DOHH2 (cell line): Measurements from ENCODE around the gene PRR18.
"Not testable (repeated sequence)": the region's sequence is repeated elsewhere in the genome, so short reads cannot be mapped to it uniquely, and the experiment has no call there.

Experiments used
- H3F3A ChIP-seq: fragments of 200-600 bp; sonication (generic), shearing (Covaris generic); 2 replicates; pipeline ENCODE4 v1.6.0; 2016; ENCODE audit warnings: antibody characterized with exemption, mild to moderate bottlenecking; ENCODE audit not compliant: control insufficient read depth, insufficient read depth
- H3K27ac ChIP-seq: fragments of 200-600 bp; sonication (generic); 2 replicates; pipeline ENCODE4 v1.5.1; 2014; ENCODE audit warnings: low read depth, mild to moderate bottlenecking, low read length, moderate library complexity
- H3K27me3 ChIP-seq: fragments of 200-600 bp; sonication (generic); 2 replicates; pipeline ENCODE4 v1.6.1; 2014; ENCODE audit warnings: mild to moderate bottlenecking, low read length, mixed read lengths; ENCODE audit not compliant: control insufficient read depth
- H3K36me3 ChIP-seq: fragments of 200-600 bp; sonication (generic); 2 replicates; pipeline ENCODE4 v1.6.1; 2014; ENCODE audit warnings: mild to moderate bottlenecking, low read length, moderate library complexity, mixed read lengths; ENCODE audit not compliant: control insufficient read depth
- H3K4me1 ChIP-seq: fragments of 200-600 bp; sonication (generic); 2 replicates; pipeline ENCODE4 v1.6.1; 2014; ENCODE audit warnings: mild to moderate bottlenecking, low read length, mixed read lengths; ENCODE audit not compliant: control insufficient read depth
- H3K4me2 ChIP-seq: fragments of 200-600 bp; sonication (generic); 2 replicates; pipeline ENCODE4 v1.6.0; 2014; ENCODE audit warnings: mild to moderate bottlenecking, low read length, moderate library complexity
- H3K4me3 ChIP-seq: fragments of 200-600 bp; sonication (generic); 2 replicates; pipeline ENCODE4 v1.5.1; 2014; ENCODE audit warnings: mild to moderate bottlenecking, low read length, mixed read lengths
- H3K79me2 ChIP-seq: fragments of 200-600 bp; sonication (generic); 2 replicates; pipeline ENCODE4 v1.6.1; 2014; ENCODE audit warnings: mild to moderate bottlenecking, low read length, mixed read lengths; ENCODE audit not compliant: control insufficient read depth
- H3K9me2 ChIP-seq: fragments of 200-600 bp; sonication (generic); replicated peaks from 2 replicates; pipeline ENCODE4 v1.6.1; 2014; ENCODE audit warnings: mild to moderate bottlenecking, low read length, mixed read lengths; ENCODE audit not compliant: control insufficient read depth
- H3K9me3 ChIP-seq: fragments of 200-600 bp; sonication (generic); 2 replicates; pipeline ENCODE4 v1.6.1; 2014; ENCODE audit warnings: antibody characterized with exemption, low read length, mixed read lengths; ENCODE audit not compliant: control insufficient read depth, insufficient read depth
- H4K20me1 ChIP-seq: fragments of 200-600 bp; sonication (generic); 2 replicates; pipeline ENCODE4 v1.6.0; 2014; ENCODE audit warnings: low read depth, mild to moderate bottlenecking, antibody characterized with exemption, low read length, moderate library complexity; ENCODE audit not compliant: control insufficient read depth, insufficient read depth
- EZH2phosphoT487 ChIP-seq: fragments of 200-600 bp; sonication (generic); IDR thresholded peaks from 2 replicates; pipeline ENCODE4 v1.6.1; 2017; ENCODE audit warnings: borderline replicate concordance, mild to moderate bottlenecking, antibody characterized with exemption, low read length, moderate library complexity, mixed read lengths
- TF ChIP-seq, protein P1 (sequence below): fragments of 200-600 bp; sonication (generic); IDR thresholded peaks from one replicate; pipeline ENCODE4 v1.5.1; 2014; ENCODE audit warnings: antibody characterized with exemption, mild to moderate bottlenecking, low read depth, low read length; ENCODE audit not compliant: poor library complexity, severe bottlenecking

PRR18 gene

DNA sequence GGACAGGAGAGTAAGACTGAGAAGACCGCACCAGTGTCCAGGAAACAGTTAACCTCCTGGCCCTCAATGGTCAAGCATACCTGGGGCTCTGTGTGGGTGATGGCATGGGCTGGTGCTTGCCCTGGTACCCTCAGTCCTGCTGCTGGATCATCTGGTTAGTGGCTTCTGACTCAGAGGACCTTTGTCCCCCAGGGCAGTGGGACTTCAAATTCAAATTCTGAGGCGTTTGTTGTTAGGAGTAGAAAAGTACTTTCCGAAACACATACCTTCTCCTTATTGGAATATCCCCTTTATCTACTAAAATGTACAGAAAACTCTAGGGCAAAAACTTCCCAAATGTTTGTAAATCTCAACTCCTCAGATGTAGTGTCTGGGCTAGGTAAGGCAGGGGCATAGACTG lies 38.3 kb upstream of the PRR18 start:
- peaks cover 21% of the 10 kb centered on the region for H3K79me2 ChIP-seq
- TF ChIP-seq EZH2phosphoT487, result no peak
- TF ChIP-seq, protein P1, sequence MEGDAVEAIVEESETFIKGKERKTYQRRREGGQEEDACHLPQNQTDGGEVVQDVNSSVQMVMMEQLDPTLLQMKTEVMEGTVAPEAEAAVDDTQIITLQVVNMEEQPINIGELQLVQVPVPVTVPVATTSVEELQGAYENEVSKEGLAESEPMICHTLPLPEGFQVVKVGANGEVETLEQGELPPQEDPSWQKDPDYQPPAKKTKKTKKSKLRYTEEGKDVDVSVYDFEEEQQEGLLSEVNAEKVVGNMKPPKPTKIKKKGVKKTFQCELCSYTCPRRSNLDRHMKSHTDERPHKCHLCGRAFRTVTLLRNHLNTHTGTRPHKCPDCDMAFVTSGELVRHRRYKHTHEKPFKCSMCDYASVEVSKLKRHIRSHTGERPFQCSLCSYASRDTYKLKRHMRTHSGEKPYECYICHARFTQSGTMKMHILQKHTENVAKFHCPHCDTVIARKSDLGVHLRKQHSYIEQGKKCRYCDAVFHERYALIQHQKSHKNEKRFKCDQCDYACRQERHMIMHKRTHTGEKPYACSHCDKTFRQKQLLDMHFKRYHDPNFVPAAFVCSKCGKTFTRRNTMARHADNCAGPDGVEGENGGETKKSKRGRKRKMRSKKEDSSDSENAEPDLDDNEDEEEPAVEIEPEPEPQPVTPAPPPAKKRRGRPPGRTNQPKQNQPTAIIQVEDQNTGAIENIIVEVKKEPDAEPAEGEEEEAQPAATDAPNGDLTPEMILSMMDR, result no peak
- no peak overlapping the region for H3K4me3 ChIP-seq
- H3K9me3 ChIP-seq, result peaks cover 6% of the 10 kb centered on the region; the same call in 1 of the 2 replicates
- H3F3A ChIP-seq, result peaks cover 6% of the 10 kb centered on the region
- H3K9me2 ChIP-seq, result no peaks in the 10 kb centered on the region
- no peak overlapping the region for H3K4me2 ChIP-seq
- H3K27me3 ChIP-seq, result no peaks in the 10 kb centered on the region
- no peak overlapping the region for H3K27ac ChIP-seq
- H4K20me1 ChIP-seq, result no peaks in the 10 kb centered on the region
- peaks cover 10% of the 10 kb centered on the region for H3K36me3 ChIP-seq
- H3K4me1 ChIP-seq, result peaks cover 17% of the 10 kb centered on the region

DNA sequence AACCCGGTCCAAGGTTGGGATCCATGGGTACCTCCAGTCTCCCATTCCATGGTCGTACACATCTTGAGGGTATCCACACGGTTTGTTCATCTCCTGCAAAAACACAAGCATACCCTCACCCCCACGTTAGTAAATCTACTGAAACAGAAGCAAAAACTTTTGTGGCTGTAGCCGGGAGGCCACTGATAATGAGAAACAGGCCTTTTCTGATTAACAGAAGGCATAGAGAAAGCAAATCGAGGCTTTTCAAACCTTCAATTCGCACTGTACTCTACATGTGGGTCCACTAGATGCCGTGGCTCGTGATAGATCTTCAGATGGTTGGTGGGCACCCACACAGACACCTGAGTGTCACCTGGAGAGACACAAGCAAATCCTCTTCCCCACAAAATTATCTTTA lies 37.5 kb upstream of the PRR18 start:
- H3K27ac ChIP-seq, H3K9me2 ChIP-seq, H3K4me3 ChIP-seq, H3F3A ChIP-seq, H3K4me2 ChIP-seq, H3K27me3 ChIP-seq, H4K20me1 ChIP-seq, H3K9me3 ChIP-seq: not testable (repeated sequence)
- H3K79me2 ChIP-seq, result peaks cover 28% of the 10 kb centered on the region
- H3K36me3 ChIP-seq, result peaks cover 16% of the 10 kb centered on the region
- peaks cover 22% of the 10 kb centered on the region for H3K4me1 ChIP-seq

DNA sequence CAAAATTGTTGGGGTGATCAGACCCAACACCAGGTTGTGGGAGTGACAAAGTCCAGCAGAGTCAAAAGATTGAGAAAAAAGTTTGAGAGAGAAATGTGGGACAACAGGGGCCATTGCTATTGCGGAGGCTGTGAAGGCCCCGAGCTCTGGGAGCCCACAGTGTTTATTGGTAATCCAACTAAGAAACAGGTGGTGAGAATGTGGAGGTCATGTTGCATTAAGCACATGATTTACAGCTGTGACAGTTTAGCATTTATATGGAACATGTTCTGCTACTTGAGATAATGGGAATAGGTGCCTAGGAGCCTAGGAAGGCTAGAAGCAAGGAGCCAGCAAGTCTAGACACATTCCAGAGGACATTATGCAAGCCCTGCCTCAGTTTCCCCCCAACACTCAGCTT lies 36.7 kb upstream of the PRR18 start:
- not testable (repeated sequence) for H3F3A ChIP-seq, H3K9me3 ChIP-seq, H3K4me2 ChIP-seq, H3K27me3 ChIP-seq, H3K4me3 ChIP-seq, H4K20me1 ChIP-seq, H3K9me2 ChIP-seq, H3K27ac ChIP-seq
- Histone ChIP-seq H3K36me3 (peaks cover 24% of the 10 kb centered on the region), H3K4me1 (peaks cover 30% of the 10 kb centered on the region), H3K79me2 (peaks cover 36% of the 10 kb centered on the region)

DNA sequence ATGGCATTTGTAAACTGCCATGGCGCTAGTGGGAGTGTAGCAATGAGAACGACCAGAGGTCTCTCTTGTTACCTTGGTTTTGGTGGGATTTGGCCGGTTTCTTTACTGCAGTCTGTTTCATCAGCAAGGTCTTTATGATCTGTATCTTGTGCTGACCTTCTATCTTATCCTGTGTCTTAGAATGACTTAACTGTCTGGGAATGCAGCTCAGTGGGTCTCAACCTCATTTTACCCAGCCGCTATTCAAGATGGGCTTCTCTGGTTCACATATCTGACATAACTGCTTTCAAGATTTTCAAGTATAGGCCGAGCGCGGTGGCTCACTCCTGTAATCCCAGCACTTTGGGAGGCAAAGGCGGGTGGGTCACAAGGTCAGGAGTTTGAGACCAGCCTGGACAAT lies 36.0 kb upstream of the PRR18 start:
- TF ChIP-seq EZH2phosphoT487, result no peak
- TF ChIP-seq, protein P1, result no peak
- H3F3A ChIP-seq, result peaks cover 6% of the 10 kb centered on the region
- H3K36me3 ChIP-seq, result peaks cover 30% of the 10 kb centered on the region
- H3K27ac ChIP-seq, result no peak overlapping the region
- H3K9me2 ChIP-seq, result no peaks in the 10 kb centered on the region
- peaks cover 43% of the 10 kb centered on the region for H3K79me2 ChIP-seq
- H3K4me1 ChIP-seq, result peaks cover 36% of the 10 kb centered on the region
- H3K27me3 ChIP-seq, result no peaks in the 10 kb centered on the region
- no peak overlapping the region; the same call in 1 of the 2 replicates for H3K4me2 ChIP-seq
- no peaks in the 10 kb centered on the region for H3K9me3 ChIP-seq
- peaks cover 7% of the 10 kb centered on the region for H4K20me1 ChIP-seq
- no peak overlapping the region for H3K4me3 ChIP-seq
